Measurements from ENCODE around the gene CYP2A6. TPM values are rescaled to one million over a fixed set of nuclear protein-coding genes. Genes with fewer than 3 reads are reported as not detected.
"Not testable (repeated sequence)": the region's sequence is repeated elsewhere in the genome, so short reads cannot be mapped to it uniquely, and the experiment has no call there.

Gene CYP2A6
- total RNA-seq, 1 donor from 2014 or later: not detected

- no peak for TF ChIP-seq CTCF (IDR thresholded peaks at IDR 0.05; ENCODE audit: insufficient read depth, low read length, poor library complexity, severe bottlenecking)
- H3K4me3 ChIP-seq (ENCODE audit: low read depth, low read length): no peak overlapping the region
- no peaks in the 10 kb centered on the region for H3K36me3 ChIP-seq (ENCODE audit: control insufficient read depth, insufficient read depth, low read length)
- no peaks in the 10 kb centered on the region for H3K27me3 ChIP-seq (ENCODE audit: control insufficient read depth, insufficient read depth, low read length)
- DNase-seq (ENCODE audit: low read depth): no peak
Measured at GRCh38 chr19:40822161-40822560, 28.1 kb downstream of the CYP2A6 start.

GRCh38 chr19:40819479-40820234 lies 30.6 kb downstream of the CYP2A6 start:
- not testable (repeated sequence) for H3K4me3 ChIP-seq (ENCODE audit: low read depth, low read length); DNase-seq (ENCODE audit: low read depth); H3K27me3 ChIP-seq (ENCODE audit: control insufficient read depth, insufficient read depth, low read length); H3K36me3 ChIP-seq (ENCODE audit: control insufficient read depth, insufficient read depth, low read length)
- TF ChIP-seq CTCF (IDR thresholded peaks at IDR 0.05; ENCODE audit: insufficient read depth, low read length, poor library complexity, severe bottlenecking): peak; percentile 64

GRCh38 chr19:40818480-40819399 lies 31.5 kb downstream of the CYP2A6 start:
- not testable (repeated sequence) for H3K27me3 ChIP-seq (ENCODE audit: control insufficient read depth, insufficient read depth, low read length); H3K4me3 ChIP-seq (ENCODE audit: low read depth, low read length); H3K36me3 ChIP-seq (ENCODE audit: control insufficient read depth, insufficient read depth, low read length); DNase-seq (ENCODE audit: low read depth)
- TF ChIP-seq CTCF (IDR thresholded peaks at IDR 0.05; ENCODE audit: insufficient read depth, low read length, poor library complexity, severe bottlenecking): peak; percentile 31

GRCh38 chr19:40815223-40815622 lies 35.0 kb downstream of the CYP2A6 start:
- Histone ChIP-seq H3K27me3 (ENCODE audit: control insufficient read depth, insufficient read depth, low read length) (peaks cover 16% of the 10 kb centered on the region), H3K4me3 (ENCODE audit: low read depth, low read length) (no peak overlapping the region), H3K36me3 (ENCODE audit: control insufficient read depth, insufficient read depth, low read length) (no peaks in the 10 kb centered on the region)
- DNase-seq (ENCODE audit: low read depth): no peak
- TF ChIP-seq CTCF (IDR thresholded peaks at IDR 0.05; ENCODE audit: insufficient read depth, low read length, poor library complexity, severe bottlenecking): no peak

- Histone ChIP-seq H3K27me3 (ENCODE audit: control insufficient read depth, insufficient read depth, low read length) (peaks cover 16% of the 10 kb centered on the region), H3K36me3 (ENCODE audit: control insufficient read depth, insufficient read depth, low read length) (no peaks in the 10 kb centered on the region), H3K4me3 (ENCODE audit: low read depth, low read length) (no peak overlapping the region)
- TF ChIP-seq CTCF (IDR thresholded peaks at IDR 0.05; ENCODE audit: insufficient read depth, low read length, poor library complexity, severe bottlenecking): no peak
- DNase-seq (ENCODE audit: low read depth): no peak
Measured at GRCh38 chr19:40813182-40813581, 37.1 kb downstream of the CYP2A6 start.

GRCh38 chr19:40812571-40812970 lies 37.7 kb downstream of the CYP2A6 start:
- H3K27me3 ChIP-seq (ENCODE audit: control insufficient read depth, insufficient read depth, low read length): peaks cover 16% of the 10 kb centered on the region
- H3K36me3 ChIP-seq (ENCODE audit: control insufficient read depth, insufficient read depth, low read length); DNase-seq (ENCODE audit: low read depth); H3K4me3 ChIP-seq (ENCODE audit: low read depth, low read length): not testable (repeated sequence)

Measured in kidney epithelial cell (primary cell).